Heart left ventricle (tissue), 16 donors: Measurements from ENCODE around the gene TMEM271. TPM values are rescaled to one million over a fixed set of nuclear protein-coding genes. Genes with fewer than 3 reads are reported as not detected.

Experiments
- ATAC-seq, 4 donors: fragments of 200-7000 bp; cut with Tn5 transposase; one replicate each; pipeline ENCODE4 v1.9.1; 2020 to 2022; ENCODE audit warnings: moderate library complexity in 4 of 4, mild to moderate bottlenecking in 3 of 4, moderate number of reproducible peaks in 1 of 4
- DNase-seq, 5 donors: peaks; one replicate each; pipeline ENCODE4 v3.0.0-alpha.2; 2020
- H3K27ac ChIP-seq, 12 donors: fragments of 200-600 bp; sonication (generic) in 4 of 12; one replicate each; pipeline versions ENCODE4 v1.5.0 to v1.8.0; 2016 to 2022; ENCODE audit warnings: mild to moderate bottlenecking in 2 of 12
- H3K27me3 ChIP-seq, 9 donors: fragments of 200-600 bp; sonication (generic) in 2 of 9; one replicate each; pipeline versions ENCODE4 v1.5.1 to v1.8.0; 2016 to 2022; ENCODE audit warnings: mild to moderate bottlenecking in 3 of 9
- H3K36me3 ChIP-seq, 9 donors: fragments of 200-600 bp; sonication (generic) in 2 of 9; one replicate each; pipeline versions ENCODE4 v1.5.0 to v1.8.0; 2018 to 2022; ENCODE audit warnings: mild to moderate bottlenecking in 2 of 9
- H3K4me1 ChIP-seq, 12 donors: fragments of 200-600 bp; sonication (generic) in 4 of 12; one replicate each; pipeline versions ENCODE4 v1.5.0 to v1.8.0; 2016 to 2022; ENCODE audit warnings: mild to moderate bottlenecking in 3 of 12
- H3K4me3 ChIP-seq, 12 donors: fragments of 200-600 bp; sonication (generic) in 4 of 12; one replicate each; pipeline versions ENCODE4 v1.5.0 to v1.8.0; 2017 to 2022; ENCODE audit warnings: mild to moderate bottlenecking in 9 of 12, moderate library complexity in 4 of 12
- H3K9me3 ChIP-seq, 12 donors: fragments of 200-600 bp; sonication (generic) in 4 of 12; one replicate each; pipeline versions ENCODE4 v1.5.0 to v1.8.0; 2016 to 2022; ENCODE audit warnings: mild to moderate bottlenecking in 1 of 12
- POLR2A ChIP-seq, 2 donors: fragments of 450-650 bp; IDR thresholded peaks; one replicate each; pipeline ENCODE4 v1.6.1; 2017; ENCODE audit warnings: antibody characterized with exemption in 2 of 2, mild to moderate bottlenecking in 2 of 2, moderate library complexity in 2 of 2
- WGBS, 4 donors: extraction: QIAGEN DNeasy Blood & Tissue Kit in 2 of 4; methylation state at CpG; one replicate each; pipeline versions ENCODE4 v1.1.5 to v1.1.7; 2013 to 2018; 5-methylcytosine and 5-hydroxymethylcytosine counted together
- intact Hi-C, 10 donors: fragments of 100-400 bp; cut with DNase I; formaldehyde crosslinking; loops; one replicate each; pipeline versions ENCODE4 v1.11.1 to v1.14.2; 2022
- long read RNA-seq, 3 donors: library from polyadenylated mRNA; unstranded; transcript quantifications; one replicate each; pipeline ENCODE4 v2.0.0, GENCODE V29; 2020 to 2021
- polyA plus RNA-seq, 2 donors: library from polyadenylated mRNA; stranded (reverse); fragments of 200-250 nt; gene quantifications; one replicate each; pipeline ENCODE4 v1.2.3, GENCODE V29; 2013
- total RNA-seq, 9 donors: library from RNA; depleted of rRNA in 2 of 9; stranded (reverse); fragments of >200 nt in 2 of 9; fragmentation: NEBNext Ultra II Directional in 3 of 9; extraction: Animal tissue kit (Norgen Biotek cat#: 25700) in 3 of 9; gene quantifications; one replicate each; pipeline versions ENCODE4 v1.1.0 to v1.2.4, GENCODE V29; 2016 to 2023
- TF ChIP-seq, protein P1 (sequence below), 12 donors: fragments of 200-600 bp; sonication (generic) in 4 of 12; IDR thresholded peaks; one replicate each; pipeline versions ENCODE4 v1.5.0 to v1.8.0; 2018 to 2022; ENCODE audit warnings: antibody characterized with exemption in 12 of 12, mild to moderate bottlenecking in 5 of 12
- donor health status: ischemic (EF 13 %, LVEDD 7.1; RV severe dilation, severe dysfunction).
- donor health status: healthy with polysubstance abuse.
- donor health status: DM: no; HTN: yes; CAD: no.
- donor health status: DM: no; HTN: no; CAD: no.
- donor health status: ischemic (EF 25% LVEDD 6.9; RV normal size, moderate dysfunction).
- donor health status: ischemic (EF 25% LVEDD 5.7; RV mildly dilated, moderate dysfunction).
- donor health status: healthy.
- donor health status: DM: yes; HTN: yes; CAD: no.
- donor health status: ischemic (EF 35%, LVEDD 5.7; RV mildly dilated, moderate dysfunction).
- donor health status: nonischemic (EF 11% LVEDD 7.7; RV severe dilation, severe dysfunction).
- donor health status: DM: yes; HTN: yes; CAD: no.
- donor health status: PGD.
- donor health status: ischemic (EF 29% LVEDD 5.4; RV normal size, mild dysfunction).
- donor health status: nonischemic (EF 23%, LVEDD 6.1; RV moderate dilation, normal function).

TMEM271 gene, protein sequence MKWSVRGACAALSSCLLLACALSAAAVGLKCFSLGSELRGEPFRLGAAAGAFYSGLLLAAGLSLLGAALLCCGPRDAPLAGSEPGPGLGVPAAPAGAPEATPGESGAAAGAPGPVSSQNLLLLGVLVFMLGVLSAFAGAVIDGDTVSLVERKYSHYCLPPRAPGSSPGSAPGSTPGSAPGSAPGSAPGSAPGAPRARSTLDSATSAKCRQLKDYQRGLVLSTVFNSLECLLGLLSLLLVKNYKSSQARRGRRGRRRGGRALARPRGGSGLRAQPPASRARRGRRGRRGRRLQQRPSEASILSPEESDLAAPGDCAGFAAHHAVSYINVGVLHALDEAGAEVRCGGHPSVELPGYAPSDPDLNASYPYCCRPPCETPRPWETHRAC
- total RNA-seq = not detected
- polyA plus RNA-seq = not detected
- long read RNA-seq, donor 1 = 0 reads
- long read RNA-seq, donor 2 = 0 reads
- long read RNA-seq, donor 3 = 0 reads

DNA sequence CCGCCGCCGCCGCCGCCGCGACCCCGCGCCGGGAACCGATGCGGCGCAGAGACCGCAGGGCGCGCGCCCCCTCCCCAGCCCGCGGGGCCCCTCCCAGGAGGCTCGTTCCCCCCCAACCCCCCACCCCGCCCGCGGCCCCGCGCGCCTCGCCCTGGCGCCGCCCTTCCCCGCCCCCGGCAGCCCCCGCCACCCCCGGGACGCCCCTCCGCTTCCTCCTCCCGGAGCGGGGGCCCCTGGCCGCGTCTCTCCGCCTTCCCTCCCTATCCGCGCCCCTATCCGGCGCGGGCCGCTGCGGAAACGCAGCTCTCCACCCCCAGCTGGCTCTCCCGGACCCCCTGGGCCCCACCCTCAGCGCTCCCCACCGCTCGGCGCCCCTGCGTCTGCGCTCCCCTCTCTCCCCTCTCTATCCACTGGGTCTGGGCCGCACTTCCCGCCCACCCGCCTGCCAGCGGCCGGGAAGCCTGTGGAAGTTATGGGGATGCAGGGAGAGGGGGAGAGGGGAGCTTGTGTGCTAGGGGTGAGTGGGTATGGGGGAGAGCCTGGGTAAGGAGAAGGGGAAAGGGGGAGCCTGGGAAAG is at the start of gene TMEM271:
Gene TMEM271 (minus strand): TSS at position 51 of the 577 bp plus-strand sequence. CDS start 233 bp downstream, outside the sequence.
- no peak for ATAC-seq
- TF ChIP-seq, protein P1, sequence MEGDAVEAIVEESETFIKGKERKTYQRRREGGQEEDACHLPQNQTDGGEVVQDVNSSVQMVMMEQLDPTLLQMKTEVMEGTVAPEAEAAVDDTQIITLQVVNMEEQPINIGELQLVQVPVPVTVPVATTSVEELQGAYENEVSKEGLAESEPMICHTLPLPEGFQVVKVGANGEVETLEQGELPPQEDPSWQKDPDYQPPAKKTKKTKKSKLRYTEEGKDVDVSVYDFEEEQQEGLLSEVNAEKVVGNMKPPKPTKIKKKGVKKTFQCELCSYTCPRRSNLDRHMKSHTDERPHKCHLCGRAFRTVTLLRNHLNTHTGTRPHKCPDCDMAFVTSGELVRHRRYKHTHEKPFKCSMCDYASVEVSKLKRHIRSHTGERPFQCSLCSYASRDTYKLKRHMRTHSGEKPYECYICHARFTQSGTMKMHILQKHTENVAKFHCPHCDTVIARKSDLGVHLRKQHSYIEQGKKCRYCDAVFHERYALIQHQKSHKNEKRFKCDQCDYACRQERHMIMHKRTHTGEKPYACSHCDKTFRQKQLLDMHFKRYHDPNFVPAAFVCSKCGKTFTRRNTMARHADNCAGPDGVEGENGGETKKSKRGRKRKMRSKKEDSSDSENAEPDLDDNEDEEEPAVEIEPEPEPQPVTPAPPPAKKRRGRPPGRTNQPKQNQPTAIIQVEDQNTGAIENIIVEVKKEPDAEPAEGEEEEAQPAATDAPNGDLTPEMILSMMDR (IDR thresholded peaks at IDR 0.05) = no peak
- TF ChIP-seq POLR2A (IDR thresholded peaks at IDR 0.05) = no peak
- Histone ChIP-seq H3K4me3 (peak within 1 kb of the TSS in 2 of 12 donors; percentile 6 to 38), H3K36me3 (no peaks in the 10 kb centered on the region), H3K9me3 (no peaks in the 10 kb centered on the region), H3K27me3 (peaks cover 21 to 88% (median 65%) of the 10 kb centered on the region in 9 donors), H3K27ac (no peak within 1 kb of the TSS), H3K4me1 (peaks cover 0 to 33% (median 3%) of the 10 kb centered on the region in 12 donors)
- intact Hi-C loops = no loop called here
- 0 to 2% (median 1%) methylated on average over 15 to 53 of the region's 60 CpGs; no CpG with 5 or more reads in 1 of the 4 donors for WGBS, 4 donors
- no peak for DNase-seq

DNA sequence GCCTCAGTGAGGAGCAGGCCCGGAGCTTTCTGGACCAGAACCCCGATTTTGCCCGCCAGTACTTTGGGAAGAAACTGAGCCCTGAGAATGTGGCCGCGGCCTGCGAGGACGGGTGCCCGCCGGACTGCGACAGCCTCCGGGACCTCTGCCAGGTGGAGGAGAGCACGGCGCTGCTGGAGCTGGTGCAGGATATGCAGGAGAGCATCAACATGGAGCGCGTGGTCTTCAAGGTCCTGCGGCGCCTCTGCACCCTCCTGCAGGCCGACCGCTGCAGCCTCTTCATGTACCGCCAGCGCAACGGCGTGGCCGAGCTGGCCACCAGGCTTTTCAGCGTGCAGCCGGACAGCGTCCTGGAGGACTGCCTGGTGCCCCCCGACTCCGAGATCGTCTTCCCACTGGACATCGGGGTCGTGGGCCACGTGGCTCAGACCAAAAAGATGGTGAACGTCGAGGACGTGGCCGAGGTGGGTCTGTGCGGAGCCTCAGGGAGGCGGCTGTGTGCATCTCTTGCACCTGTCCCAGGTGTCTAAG is 49.6 kb upstream of the TMEM271 start:
- no peak for ATAC-seq
- Histone ChIP-seq H3K27ac (no peak overlapping the region), H3K4me1 (no peaks in the 10 kb centered on the region), H3K4me3 (no peak overlapping the region), H3K27me3 (peaks cover 0 to 25% (median 0%) of the 10 kb centered on the region in 9 donors), H3K9me3 (no peaks in the 10 kb centered on the region), H3K36me3 (no peaks in the 10 kb centered on the region)
- intact Hi-C loops = no loop called here
- DNase-seq = no peak
- WGBS, 4 donors = 88 to 92% (median 91%) methylated on average over 30 to 39 of the region's 39 CpGs
- TF ChIP-seq, protein P1 (IDR thresholded peaks at IDR 0.05) = no peak
- no peak for TF ChIP-seq POLR2A (IDR thresholded peaks at IDR 0.05)

DNA sequence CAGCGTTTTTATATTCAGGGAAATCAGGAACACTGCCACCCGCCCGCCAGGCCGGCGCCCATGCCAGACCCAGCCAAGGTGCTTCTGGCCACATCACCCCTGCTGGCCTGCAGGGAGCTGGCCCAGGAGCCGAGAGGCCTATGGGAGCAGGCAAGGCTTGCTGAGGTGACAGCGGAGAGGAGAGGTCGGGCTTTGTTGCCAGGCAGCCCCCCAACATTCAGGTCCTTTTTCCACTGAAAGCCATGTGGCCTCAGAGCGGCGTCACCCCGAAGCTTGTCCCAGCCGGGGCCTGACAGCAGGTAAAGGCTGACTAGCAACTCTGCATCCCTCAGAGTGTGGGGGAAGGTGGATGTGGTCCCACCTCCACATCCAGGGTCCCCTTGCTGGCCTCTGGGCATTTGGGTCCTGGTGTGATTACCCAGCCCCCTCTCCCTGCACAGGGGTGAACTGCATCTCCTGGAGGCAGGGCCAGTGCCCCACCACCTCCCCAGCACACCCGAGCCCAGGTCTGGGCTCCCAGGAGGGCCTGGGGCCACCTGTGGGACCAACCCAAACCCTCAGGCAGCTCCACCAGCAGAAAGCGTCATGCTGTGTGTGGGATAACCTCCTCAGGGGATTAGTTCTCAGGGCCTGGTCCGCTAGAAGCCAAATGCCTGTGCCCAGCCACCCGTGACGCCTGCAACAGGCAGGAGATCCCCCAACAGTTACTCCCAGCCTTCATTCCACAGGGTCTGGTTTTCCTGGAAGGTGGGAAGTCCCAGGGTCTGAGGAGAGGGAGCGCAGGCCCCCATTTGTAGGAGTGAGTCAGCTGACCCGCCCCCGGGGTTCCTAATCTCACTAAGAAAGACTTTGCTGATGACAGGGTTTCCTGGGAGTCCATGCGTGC is 48.9 kb upstream of the TMEM271 start, which contains the start of gene PDE6B:
Gene PDE6B (plus strand): TSS at position 869 of the 886 bp plus-strand sequence. CDS start 54 bp downstream, outside the sequence.
- no peaks in the 10 kb centered on the region for H3K36me3 ChIP-seq
- no peak within 1 kb of the TSS for H3K27ac ChIP-seq
- H3K4me3 ChIP-seq = no peak within 1 kb of the TSS
- H3K9me3 ChIP-seq = no peaks in the 10 kb centered on the region
- DNase-seq (no peak), ATAC-seq (no peak)
- intact Hi-C loops = no loop called here
- peaks cover 0 to 25% (median 0%) of the 10 kb centered on the region in 9 donors for H3K27me3 ChIP-seq
- 65 to 72% (median 69%) methylated on average over 14 to 21 of the region's 21 CpGs for WGBS, 4 donors
- TF ChIP-seq, protein P1 (IDR thresholded peaks at IDR 0.05) = no peak
- TF ChIP-seq POLR2A (IDR thresholded peaks at IDR 0.05) = no peak
- H3K4me1 ChIP-seq = no peaks in the 10 kb centered on the region
